Large intestine (tissue), 3 donors: Measurements from ENCODE around the gene DNAH9. TPM values are rescaled to one million over a fixed set of nuclear protein-coding genes. Genes with fewer than 3 reads are reported as not detected.
A peak's percentile ranks its signal among the peaks of the same experiment; 100 is the strongest.

Experiments used
- DNase-seq, 2 donors: peaks; one replicate each; pipeline versions ENCODE4 v3.0.0 to v3.0.0-alpha.2; 2013
- H3K27ac ChIP-seq: one replicate; pipeline ENCODE4 v1.5.1; 2013; ENCODE audit warnings: low read length
- H3K27me3 ChIP-seq: 2 replicates; pipeline ENCODE4 v1.6.1; 2013; ENCODE audit warnings: low read length; ENCODE audit not compliant: control insufficient read depth, insufficient read depth
- H3K36me3 ChIP-seq: 2 replicates; pipeline ENCODE4 v1.6.1; 2013; ENCODE audit warnings: low read length; ENCODE audit not compliant: control insufficient read depth, insufficient read depth
- H3K4me1 ChIP-seq: one replicate; pipeline ENCODE4 v1.6.1; 2013; ENCODE audit warnings: low read length; ENCODE audit not compliant: control insufficient read depth, insufficient read depth
- H3K4me3 ChIP-seq: one replicate; pipeline ENCODE4 v1.5.1; 2013; ENCODE audit warnings: low read length
- H3K9me3 ChIP-seq: one replicate; pipeline ENCODE4 v1.6.1; 2013; ENCODE audit warnings: mild to moderate bottlenecking, low read depth, low read length, moderate library complexity; ENCODE audit not compliant: control insufficient read depth
- WGBS: methylation state at CpG from one replicate; pipeline ENCODE4 v1.1.5; 2013; ENCODE audit warnings: low lambda C conversion rate; ENCODE audit not compliant: insufficient coverage; 5-methylcytosine and 5-hydroxymethylcytosine counted together
- polyA plus RNA-seq: library from polyadenylated mRNA; unstranded; fragments of 120-200 nt; gene quantifications from one replicate; pipeline ENCODE4 v1.2.1, GENCODE V29; 2013

DNAH9 gene
- polyA plus RNA-seq, 1 donor: 0.28 TPM

- Histone ChIP-seq H3K4me1 (no peaks in the 10 kb centered on the region), H3K36me3 (no peaks in the 10 kb centered on the region), H3K27ac (no peak overlapping the region), H3K4me3 (no peak overlapping the region), H3K9me3 (no peaks in the 10 kb centered on the region), H3K27me3 (no peaks in the 10 kb centered on the region)
- no CpG with 5 or more reads among the region's 1 CpG for WGBS
- DNase-seq: no peak
Measured at GRCh38 chr17:11561281-11561680, 37.0 kb upstream of the DNAH9 start.

GRCh38 chr17:11561702-11562101 lies 36.6 kb upstream of the DNAH9 start:
- Histone ChIP-seq H3K9me3 (no peaks in the 10 kb centered on the region), H3K4me3 (no peak overlapping the region), H3K27ac (no peak overlapping the region), H3K27me3 (no peaks in the 10 kb centered on the region), H3K4me1 (no peaks in the 10 kb centered on the region), H3K36me3 (no peaks in the 10 kb centered on the region)
- no CpG with 5 or more reads among the region's 2 CpGs for WGBS
- DNase-seq: no peak

GRCh38 chr17:11564589-11565380 lies 33.5 kb upstream of the DNAH9 start:
- no peaks in the 10 kb centered on the region for H3K4me1 ChIP-seq
- H3K27ac ChIP-seq: no peak overlapping the region
- H3K9me3 ChIP-seq: no peaks in the 10 kb centered on the region
- WGBS: 100% methylated on average over 1 of the region's 3 CpGs
- no peaks in the 10 kb centered on the region for H3K27me3 ChIP-seq
- no peak for DNase-seq
- H3K4me3 ChIP-seq: no peak overlapping the region
- no peaks in the 10 kb centered on the region for H3K36me3 ChIP-seq

GRCh38 chr17:11565591-11565990 lies 32.7 kb upstream of the DNAH9 start:
- Histone ChIP-seq H3K27me3 (no peaks in the 10 kb centered on the region), H3K9me3 (no peaks in the 10 kb centered on the region), H3K36me3 (no peaks in the 10 kb centered on the region), H3K4me3 (no peak overlapping the region), H3K4me1 (no peaks in the 10 kb centered on the region), H3K27ac (no peak overlapping the region)
- WGBS: 41% methylated on average over 2 of the region's 4 CpGs
- DNase-seq: no peak

- Histone ChIP-seq H3K4me1 (no peaks in the 10 kb centered on the region), H3K27ac (no peak overlapping the region), H3K4me3 (no peak overlapping the region), H3K27me3 (no peaks in the 10 kb centered on the region), H3K36me3 (no peaks in the 10 kb centered on the region), H3K9me3 (peaks cover 8% of the 10 kb centered on the region)
- WGBS: no CpG with 5 or more reads among the region's 3 CpGs
- DNase-seq: no peak
Measured at GRCh38 chr17:11578998-11579397, 19.3 kb upstream of the DNAH9 start.

- Histone ChIP-seq H3K36me3 (no peaks in the 10 kb centered on the region), H3K4me3 (no peak overlapping the region), H3K27me3 (no peaks in the 10 kb centered on the region), H3K4me1 (no peaks in the 10 kb centered on the region), H3K27ac (no peak overlapping the region), H3K9me3 (peaks cover 8% of the 10 kb centered on the region)
- WGBS: no CpG with 5 or more reads among the region's 3 CpGs
- no peak for DNase-seq
Measured at GRCh38 chr17:11580677-11581076, 17.6 kb upstream of the DNAH9 start.

- no peaks in the 10 kb centered on the region for H3K4me1 ChIP-seq
- no peak for DNase-seq
- no peak overlapping the region for H3K4me3 ChIP-seq
- H3K36me3 ChIP-seq: no peaks in the 10 kb centered on the region
- H3K9me3 ChIP-seq: peaks cover 8% of the 10 kb centered on the region
- H3K27me3 ChIP-seq: no peaks in the 10 kb centered on the region
- H3K27ac ChIP-seq: no peak overlapping the region
- WGBS: no CpG with 5 or more reads among the region's 5 CpGs
Measured at GRCh38 chr17:11582217-11582616, 16.1 kb upstream of the DNAH9 start.

GRCh38 chr17:11583306-11583992 lies 14.8 kb upstream of the DNAH9 start:
- Histone ChIP-seq H3K27me3 (no peaks in the 10 kb centered on the region), H3K36me3 (no peaks in the 10 kb centered on the region), H3K4me1 (no peaks in the 10 kb centered on the region), H3K27ac (no peak overlapping the region), H3K4me3 (no peak overlapping the region), H3K9me3 (peaks cover 8% of the 10 kb centered on the region)
- DNase-seq: no peak
- WGBS: no CpG with 5 or more reads among the region's 9 CpGs

GRCh38 chr17:11589716-11590115 lies 8.6 kb upstream of the DNAH9 start:
- DNase-seq: peak; percentile 35 to 64
- no CpG with 5 or more reads among the region's 3 CpGs for WGBS

GRCh38 chr17:11601661-11602060 lies 3.4 kb downstream of the DNAH9 start:
- WGBS: 43% methylated on average over 1 of the region's 5 CpGs
- H3K27ac ChIP-seq: no peak overlapping the region
- DNase-seq: no peak
- H3K27me3 ChIP-seq: peaks cover 16% of the 10 kb centered on the region
- no peaks in the 10 kb centered on the region for H3K9me3 ChIP-seq
- peaks cover 2% of the 10 kb centered on the region for H3K4me1 ChIP-seq
- H3K36me3 ChIP-seq: no peaks in the 10 kb centered on the region
- H3K4me3 ChIP-seq: no peak overlapping the region

More at GRCh38 chr17:11589716-11590115, 8.6 kb upstream of the DNAH9 start:
- Histone ChIP-seq H3K4me3 (no peak overlapping the region), H3K27me3 (no peaks in the 10 kb centered on the region), H3K9me3 (no peaks in the 10 kb centered on the region), H3K4me1 (no peaks in the 10 kb centered on the region), H3K36me3 (no peaks in the 10 kb centered on the region), H3K27ac (no peak overlapping the region)
